Esophagus squamous epithelium (tissue), 4 donors: Measurements from ENCODE around the gene TSGA10.

ENCODE experiments used
- CTCF ChIP-seq, 6 experiments: fragments of 450-650 bp in 4 of 6; fragments of 200-600 bp in 2 of 6; sonication (generic) in 2 of 6; IDR thresholded peaks; one replicate each; pipeline ENCODE4 v1.5.1; 2016 to 2019; ENCODE audit warnings: antibody characterized with exemption in 6 of 6, mild to moderate bottlenecking in 4 of 6, moderate library complexity in 4 of 6
- POLR2A ChIP-seq, 4 donors: fragments of 450-650 bp; IDR thresholded peaks; one replicate each; pipeline ENCODE4 v1.6.1; 2017; ENCODE audit warnings: antibody characterized with exemption in 4 of 4, mild to moderate bottlenecking in 4 of 4, moderate library complexity in 3 of 4

- TF ChIP-seq CTCF (IDR thresholded peaks at IDR 0.05) (no peak), POLR2A (IDR thresholded peaks at IDR 0.05) (no peak)
Observed at GRCh38 chr2:98985905-98986666, 168.7 kb downstream of the TSGA10 start.
